ENCODE data around the gene PHF20. TPM values are rescaled to one million over a fixed set of nuclear protein-coding genes. Genes with fewer than 3 reads are reported as not detected.

The PHF20 gene
- total and polyA plus RNA-seq, 2 of the 13 experiments (the other 11 are each of a cell fraction or from before 2014, with no cell fraction given), result 22.8 to 34.1 TPM

DNA sequence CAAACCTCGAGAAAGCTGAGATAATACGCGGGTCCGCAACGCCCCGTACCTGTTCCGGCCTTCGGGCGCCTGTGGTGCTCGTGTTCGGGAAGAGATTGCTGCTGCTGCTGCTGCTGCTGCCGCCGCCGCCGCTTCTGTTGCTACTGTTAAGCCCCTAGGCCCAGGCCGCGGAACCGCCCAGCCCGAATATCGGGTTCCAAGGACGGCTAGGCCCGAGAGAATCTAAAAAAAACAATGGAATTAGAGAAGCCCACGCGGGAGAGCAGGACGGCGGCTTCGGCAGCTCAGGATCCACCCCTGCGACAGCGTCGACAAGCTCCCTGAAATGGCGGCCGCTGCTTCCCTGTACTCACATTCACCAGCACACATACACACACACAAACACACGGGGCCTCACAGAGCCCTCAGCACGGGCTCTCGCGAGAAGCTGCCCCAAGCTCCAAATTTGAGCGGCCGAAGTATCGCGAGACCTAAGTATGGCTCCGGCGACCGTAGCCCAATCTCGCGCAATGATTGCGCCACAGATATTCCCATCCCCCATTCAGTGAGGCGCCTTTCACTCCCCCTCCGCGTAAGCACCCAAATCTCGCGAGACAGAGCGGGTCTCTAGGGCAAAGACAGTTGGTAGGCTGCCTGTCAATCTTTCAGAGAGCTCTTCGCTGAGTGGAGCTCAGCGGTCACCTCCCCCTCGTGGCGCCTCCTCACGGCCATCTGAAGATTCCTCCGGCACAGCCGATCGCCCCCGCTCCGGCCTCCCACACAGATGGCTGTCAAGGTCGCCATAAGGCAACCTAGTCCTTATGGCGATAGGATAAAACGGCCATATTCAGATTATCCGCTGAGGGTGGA lies 29.7 kb upstream of the PHF20 start, which contains the start of gene RBM39 (continued):
- TF ChIP-seq ZNF430 (CRISPR knock-in tag; IDR thresholded peaks at IDR 0.05) (peak; percentile 50; the same call in 1 of the 2 replicates), ZNF780A (CRISPR knock-in tag; IDR thresholded peaks at IDR 0.05) (0 out of 2 replicates have a peak, but pooled peaks have one; percentile 96), ZNF589 (CRISPR knock-in tag; conservative IDR thresholded peaks at IDR 0.05) (peak; percentile 98), ZNF274 (CRISPR knock-in tag; IDR thresholded peaks at IDR 0.05) (peak; percentile 97), SIX1 (CRISPR knock-in tag; IDR thresholded peaks at IDR 0.05; ENCODE audit: borderline replicate concordance) (peak; percentile 40), FOXP1 (IDR thresholded peaks at IDR 0.05) (peak; percentile 71; the same call in 1 of the 2 replicates), FOXP1 (CRISPR knock-in tag; IDR thresholded peaks at IDR 0.05) (peak; percentile 78), ZNF138 (CRISPR knock-in tag; IDR thresholded peaks at IDR 0.05; ENCODE audit: low read depth) (peak; percentile 99), TBX2 (CRISPR knock-in tag; IDR thresholded peaks at IDR 0.05; ENCODE audit: borderline replicate concordance) (peak; percentile 96), RFXANK (CRISPR knock-in tag; IDR thresholded peaks at IDR 0.05) (peak; percentile 93), NFE2L1 (CRISPR knock-in tag; IDR thresholded peaks at IDR 0.05; ENCODE audit: borderline replicate concordance) (peak; percentile 95), ZNF614 (CRISPR knock-in tag; IDR thresholded peaks at IDR 0.05; ENCODE audit: borderline replicate concordance) (peak; percentile 99; the same call in 1 of the 2 replicates), ZNF225 (CRISPR knock-in tag; IDR thresholded peaks at IDR 0.05) (no peak; the same call in none of the 2 replicates), DMAP1 (CRISPR knock-in tag; IDR thresholded peaks at IDR 0.05) (peak; percentile 100), ZNF296 (CRISPR knock-in tag; conservative IDR thresholded peaks at IDR 0.05) (peak; percentile 91; the same call in 1 of the 2 replicates), THYN1 (CRISPR knock-in tag; IDR thresholded peaks at IDR 0.05; ENCODE audit: borderline replicate concordance, low read depth) (peak; percentile 83; the same call in 1 of the 2 replicates), FOXA1 (IDR thresholded peaks at IDR 0.05) (no peak), FOXA1 (CRISPR knock-in tag; IDR thresholded peaks at IDR 0.05) (peak; percentile 85), MAF1 (CRISPR knock-in tag; IDR thresholded peaks at IDR 0.05; ENCODE audit: borderline replicate concordance) (peak; percentile 92; the same call in 1 of the 2 replicates), ZNF713 (CRISPR knock-in tag; IDR thresholded peaks at IDR 0.05) (peak; percentile 90; the same call in 1 of the 2 replicates), ZNF619 (CRISPR knock-in tag; IDR thresholded peaks at IDR 0.05) (peak; percentile 98)
- TF ChIP-seq, protein P1, sequence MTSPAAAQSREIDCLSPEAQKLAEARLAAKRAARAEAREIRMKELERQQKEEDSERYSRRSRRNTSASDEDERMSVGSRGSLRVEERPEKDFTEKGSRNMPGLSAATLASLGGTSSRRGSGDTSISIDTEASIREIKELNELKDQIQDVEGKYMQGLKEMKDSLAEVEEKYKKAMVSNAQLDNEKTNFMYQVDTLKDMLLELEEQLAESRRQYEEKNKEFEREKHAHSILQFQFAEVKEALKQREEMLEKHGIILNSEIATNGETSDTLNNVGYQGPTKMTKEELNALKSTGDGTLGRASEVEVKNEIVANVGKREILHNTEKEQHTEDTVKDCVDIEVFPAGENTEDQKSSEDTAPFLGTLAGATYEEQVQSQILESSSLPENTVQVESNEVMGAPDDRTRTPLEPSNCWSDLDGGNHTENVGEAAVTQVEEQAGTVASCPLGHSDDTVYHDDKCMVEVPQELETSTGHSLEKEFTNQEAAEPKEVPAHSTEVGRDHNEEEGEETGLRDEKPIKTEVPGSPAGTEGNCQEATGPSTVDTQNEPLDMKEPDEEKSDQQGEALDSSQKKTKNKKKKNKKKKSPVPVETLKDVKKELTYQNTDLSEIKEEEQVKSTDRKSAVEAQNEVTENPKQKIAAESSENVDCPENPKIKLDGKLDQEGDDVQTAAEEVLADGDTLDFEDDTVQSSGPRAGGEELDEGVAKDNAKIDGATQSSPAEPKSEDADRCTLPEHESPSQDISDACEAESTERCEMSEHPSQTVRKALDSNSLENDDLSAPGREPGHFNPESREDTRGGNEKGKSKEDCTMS (CRISPR knock-in tag; conservative IDR thresholded peaks at IDR 0.05), result peak; percentile 90; the same call in 1 of the 2 replicates
- TF ChIP-seq, protein P2, sequence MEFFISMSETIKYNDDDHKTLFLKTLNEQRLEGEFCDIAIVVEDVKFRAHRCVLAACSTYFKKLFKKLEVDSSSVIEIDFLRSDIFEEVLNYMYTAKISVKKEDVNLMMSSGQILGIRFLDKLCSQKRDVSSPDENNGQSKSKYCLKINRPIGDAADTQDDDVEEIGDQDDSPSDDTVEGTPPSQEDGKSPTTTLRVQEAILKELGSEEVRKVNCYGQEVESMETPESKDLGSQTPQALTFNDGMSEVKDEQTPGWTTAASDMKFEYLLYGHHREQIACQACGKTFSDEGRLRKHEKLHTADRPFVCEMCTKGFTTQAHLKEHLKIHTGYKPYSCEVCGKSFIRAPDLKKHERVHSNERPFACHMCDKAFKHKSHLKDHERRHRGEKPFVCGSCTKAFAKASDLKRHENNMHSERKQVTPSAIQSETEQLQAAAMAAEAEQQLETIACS (CRISPR knock-in tag; IDR thresholded peaks at IDR 0.05), result peak; percentile 65
